Panc1 (cell line): ENCODE measurements around the gene RAB7A.

Experiments used
- CTCF ChIP-seq: fragments of 450-650 bp; IDR thresholded peaks from 2 replicates; pipeline ENCODE4 v1.5.1; 2017; ENCODE audit warnings: mild to moderate bottlenecking
- POLR2AphosphoS5 ChIP-seq: IDR thresholded peaks from 2 replicates; pipeline ENCODE4 v1.6.1; 2012; ENCODE audit warnings: mild to moderate bottlenecking, low read depth, low read length, moderate library complexity
- TCF7L2 ChIP-seq: IDR thresholded peaks from 2 replicates; pipeline ENCODE4 v1.6.1; 2011; ENCODE audit warnings: mild to moderate bottlenecking, low read depth, low read length, inconsistent platforms

DNA sequence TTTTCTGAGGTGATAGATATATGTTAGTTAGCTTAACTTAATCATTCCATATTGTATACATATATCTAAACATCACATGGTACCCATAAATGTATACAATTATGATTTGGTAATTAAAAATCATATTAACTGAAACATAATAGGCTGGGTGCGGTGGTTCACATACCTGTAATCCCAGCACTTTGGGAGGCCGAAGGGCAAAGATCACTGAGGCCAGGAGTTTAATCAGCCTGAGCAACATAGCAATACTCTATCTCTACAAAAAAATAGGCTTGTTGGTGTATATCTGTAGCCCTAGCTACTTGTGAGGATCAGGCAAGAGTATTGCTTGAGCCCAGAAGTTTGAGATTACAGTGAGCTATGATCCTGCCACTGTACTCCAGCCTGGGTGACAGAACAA, 20.9 kb downstream of the RAB7A start:
- TF ChIP-seq CTCF (no peak), TCF7L2 (no peak), POLR2AphosphoS5 (no peak)
